KOPT-K1 (cell line): Measurements from ENCODE around the gene FHL1.

Experiments used
- H3K27ac ChIP-seq: fragments of 200-600 bp; sonication (generic); 2 replicates; pipeline ENCODE4 v1.5.1; 2016; ENCODE audit warnings: antibody characterized with exemption, mild to moderate bottlenecking, low read depth, low read length; ENCODE audit not compliant: poor library complexity, severe bottlenecking
- H3K36me3 ChIP-seq: fragments of 200-600 bp; sonication (generic); 2 replicates; pipeline ENCODE4 v1.5.1; 2017; ENCODE audit warnings: antibody characterized with exemption, mild to moderate bottlenecking, low read length, moderate library complexity; ENCODE audit not compliant: insufficient read depth
- H3K9me3 ChIP-seq: fragments of 200-600 bp; sonication (generic); 2 replicates; pipeline ENCODE4 v1.5.1; 2017; ENCODE audit warnings: antibody characterized with exemption, low read length, mild to moderate bottlenecking; ENCODE audit not compliant: insufficient read depth, poor library complexity, severe bottlenecking

The FHL1 gene

GRCh38 chrX:136128743-136129142 lies 18.6 kb upstream of the FHL1 start:
- peaks cover 8% of the 10 kb centered on the region for H3K9me3 ChIP-seq
- H3K36me3 ChIP-seq: no peaks in the 10 kb centered on the region
- no peak overlapping the region for H3K27ac ChIP-seq

- Histone ChIP-seq H3K27ac (no peak overlapping the region), H3K36me3 (no peaks in the 10 kb centered on the region), H3K9me3 (peaks cover 8% of the 10 kb centered on the region)
These were observed 16.2 kb upstream of the FHL1 start for GRCh38 chrX:136130931-136131833.

- Histone ChIP-seq H3K9me3 (no peaks in the 10 kb centered on the region), H3K27ac (no peak overlapping the region), H3K36me3 (no peaks in the 10 kb centered on the region)
These were observed 8.4 kb upstream of the FHL1 start for GRCh38 chrX:136138939-136139338.

GRCh38 chrX:136141569-136141968 lies 5.8 kb upstream of the FHL1 start:
- no peaks in the 10 kb centered on the region for H3K9me3 ChIP-seq
- no peaks in the 10 kb centered on the region for H3K36me3 ChIP-seq

GRCh38 chrX:136142592-136142991 lies 4.7 kb upstream of the FHL1 start:
- H3K9me3 ChIP-seq: no peaks in the 10 kb centered on the region
- no peaks in the 10 kb centered on the region for H3K36me3 ChIP-seq
- no peak overlapping the region for H3K27ac ChIP-seq

More at GRCh38 chrX:136141569-136141968, 5.8 kb upstream of the FHL1 start:
- H3K27ac ChIP-seq: no peak overlapping the region

GRCh38 chrX:136143711-136144110 lies 3.6 kb upstream of the FHL1 start:
- Histone ChIP-seq H3K9me3 (no peaks in the 10 kb centered on the region), H3K36me3 (no peaks in the 10 kb centered on the region), H3K27ac (no peak overlapping the region)

GRCh38 chrX:136146614-136147314 lies 569 bp upstream of the FHL1 start:
- H3K36me3 ChIP-seq: no peaks in the 10 kb centered on the region
- peak overlapping the region; percentile 44 for H3K27ac ChIP-seq
- H3K9me3 ChIP-seq: no peaks in the 10 kb centered on the region

GRCh38 chrX:136147976-136148375 lies 643 bp downstream of the FHL1 start:
- no peaks in the 10 kb centered on the region for H3K9me3 ChIP-seq
- H3K27ac ChIP-seq: no peak overlapping the region
- H3K36me3 ChIP-seq: no peaks in the 10 kb centered on the region

- Histone ChIP-seq H3K36me3 (no peaks in the 10 kb centered on the region), H3K9me3 (no peaks in the 10 kb centered on the region), H3K27ac (no peak overlapping the region)
These were observed 1.1 kb downstream of the FHL1 start for GRCh38 chrX:136148391-136148790.

- Histone ChIP-seq H3K9me3 (no peaks in the 10 kb centered on the region), H3K36me3 (no peaks in the 10 kb centered on the region), H3K27ac (no peak overlapping the region)
These were observed 7.7 kb downstream of the FHL1 start for GRCh38 chrX:136154998-136155397.

- Histone ChIP-seq H3K9me3 (no peaks in the 10 kb centered on the region), H3K27ac (no peak overlapping the region)
These were observed 9.3 kb downstream of the FHL1 start for GRCh38 chrX:136156560-136157117.

GRCh38 chrX:136157187-136157586 lies 9.9 kb downstream of the FHL1 start:
- Histone ChIP-seq H3K36me3 (no peaks in the 10 kb centered on the region), H3K27ac (no peak overlapping the region), H3K9me3 (no peaks in the 10 kb centered on the region)

More at GRCh38 chrX:136156560-136157117, 9.3 kb downstream of the FHL1 start:
- H3K36me3 ChIP-seq: no peaks in the 10 kb centered on the region

- H3K9me3 ChIP-seq: no peaks in the 10 kb centered on the region
- no peak overlapping the region for H3K27ac ChIP-seq
- H3K36me3 ChIP-seq: no peaks in the 10 kb centered on the region
These were observed 11.4 kb downstream of the FHL1 start for GRCh38 chrX:136158685-136159084.

GRCh38 chrX:136159611-136160025 lies 12.3 kb downstream of the FHL1 start:
- Histone ChIP-seq H3K27ac (no peak overlapping the region), H3K9me3 (no peaks in the 10 kb centered on the region), H3K36me3 (no peaks in the 10 kb centered on the region)

GRCh38 chrX:136162827-136163570 lies 15.7 kb downstream of the FHL1 start:
- Histone ChIP-seq H3K27ac (no peak overlapping the region), H3K9me3 (no peaks in the 10 kb centered on the region), H3K36me3 (no peaks in the 10 kb centered on the region)
